Measurements from ENCODE around the gene RTN4RL1. TPM values are rescaled to one million over a fixed set of nuclear protein-coding genes. Genes with fewer than 3 reads are reported as not detected.
A peak's percentile ranks its signal among the peaks of the same experiment; 100 is the strongest.

RTN4RL1 gene
- total and polyA plus RNA-seq, 2 donors from 2014 or later: 2.0 to 10.7 TPM

- Histone ChIP-seq H3K4me3 (ENCODE audit: low read length in 3 of 3) (peak overlapping the region in 1 of 3 donors; percentile 59), H3K4me1 (ENCODE audit: control insufficient read depth in 2 of 3, insufficient read depth in 2 of 3, low read depth in 1 of 3, low read length in 3 of 3) (peaks cover 0 to 30% (median 16%) of the 10 kb centered on the region in 3 donors), H3K9me3 (ENCODE audit: control insufficient read depth in 2 of 3, insufficient read depth in 1 of 3, low read length in 3 of 3) (no peaks in the 10 kb centered on the region), H3K36me3 (ENCODE audit: control insufficient read depth in 2 of 3, insufficient read depth in 3 of 3, low read length in 3 of 3) (no peaks in the 10 kb centered on the region), H3K27me3 (ENCODE audit: control insufficient read depth, insufficient read depth, low read length) (no peaks in the 10 kb centered on the region), H3K9ac (ENCODE audit: low read length in 3 of 3) (no peak overlapping the region), H3K27ac (ENCODE audit: low read depth in 2 of 2, low read length in 2 of 2) (peak overlapping the region in 1 of 2 donors; percentile 13)
- intact Hi-C loops (cut with DNase I): no loop called here
- FAIRE-seq (no peak), DNase-seq (no peak)
- TF ChIP-seq CTCF (IDR thresholded peaks at IDR 0.05; ENCODE audit: borderline replicate concordance, extremely low read depth, insufficient read depth): no peak
Observed at GRCh38 chr17:1996800-1997288, 28.3 kb downstream of the RTN4RL1 start.

- Histone ChIP-seq H3K4me1 (ENCODE audit: control insufficient read depth in 2 of 3, insufficient read depth in 2 of 3, low read depth in 1 of 3, low read length in 3 of 3) (peaks cover 0 to 30% (median 16%) of the 10 kb centered on the region in 3 donors), H3K9ac (ENCODE audit: low read length in 3 of 3) (peak overlapping the region in 1 of 3 donors; percentile 21), H3K27ac (ENCODE audit: low read depth in 2 of 2, low read length in 2 of 2) (peak overlapping the region in 1 of 2 donors; percentile 25), H3K4me3 (ENCODE audit: low read length in 3 of 3) (peak overlapping the region in 1 of 3 donors; percentile 59), H3K9me3 (ENCODE audit: control insufficient read depth in 2 of 3, insufficient read depth in 1 of 3, low read length in 3 of 3) (no peaks in the 10 kb centered on the region), H3K27me3 (ENCODE audit: control insufficient read depth, insufficient read depth, low read length) (no peaks in the 10 kb centered on the region), H3K36me3 (ENCODE audit: control insufficient read depth in 2 of 3, insufficient read depth in 3 of 3, low read length in 3 of 3) (no peaks in the 10 kb centered on the region)
- FAIRE-seq: no peak
- no peak for DNase-seq
- TF ChIP-seq CTCF (IDR thresholded peaks at IDR 0.05; ENCODE audit: borderline replicate concordance, extremely low read depth, insufficient read depth): no peak
- intact Hi-C loops (cut with DNase I): no loop called here
Observed at GRCh38 chr17:1995907-1996799, 29.0 kb downstream of the RTN4RL1 start.

- no peaks in the 10 kb centered on the region for H3K36me3 ChIP-seq (ENCODE audit: control insufficient read depth in 2 of 3, insufficient read depth in 3 of 3, low read length in 3 of 3)
- no peaks in the 10 kb centered on the region for H3K27me3 ChIP-seq (ENCODE audit: control insufficient read depth, insufficient read depth, low read length)
- H3K4me3 ChIP-seq (ENCODE audit: low read length in 3 of 3): peak overlapping the region in 1 of 3 donors; percentile 59
- intact Hi-C loops (cut with DNase I): no loop called here
- H3K9ac ChIP-seq (ENCODE audit: low read length in 3 of 3): peak overlapping the region in 1 of 3 donors; percentile 21
- no peak for FAIRE-seq
- H3K27ac ChIP-seq (ENCODE audit: low read depth in 2 of 2, low read length in 2 of 2): no peak overlapping the region
- peaks cover 0 to 30% (median 16%) of the 10 kb centered on the region in 3 donors for H3K4me1 ChIP-seq (ENCODE audit: control insufficient read depth in 2 of 3, insufficient read depth in 2 of 3, low read depth in 1 of 3, low read length in 3 of 3)
- no peak for TF ChIP-seq CTCF (IDR thresholded peaks at IDR 0.05; ENCODE audit: borderline replicate concordance, extremely low read depth, insufficient read depth)
- DNase-seq: no peak
- H3K9me3 ChIP-seq (ENCODE audit: control insufficient read depth in 2 of 3, insufficient read depth in 1 of 3, low read length in 3 of 3): no peaks in the 10 kb centered on the region
Observed at GRCh38 chr17:1995321-1995892, 29.7 kb downstream of the RTN4RL1 start.
